Measurements from ENCODE around the gene C1QTNF4. TPM values are rescaled to one million over a fixed set of nuclear protein-coding genes. Genes with fewer than 3 reads are reported as not detected.
"Not testable (repeated sequence)": the region's sequence is repeated elsewhere in the genome, so short reads cannot be mapped to it uniquely, and the experiment has no call there.

The C1QTNF4 gene
- total RNA-seq, 1 donor from 2014 or later, result 0.24 TPM

DNA sequence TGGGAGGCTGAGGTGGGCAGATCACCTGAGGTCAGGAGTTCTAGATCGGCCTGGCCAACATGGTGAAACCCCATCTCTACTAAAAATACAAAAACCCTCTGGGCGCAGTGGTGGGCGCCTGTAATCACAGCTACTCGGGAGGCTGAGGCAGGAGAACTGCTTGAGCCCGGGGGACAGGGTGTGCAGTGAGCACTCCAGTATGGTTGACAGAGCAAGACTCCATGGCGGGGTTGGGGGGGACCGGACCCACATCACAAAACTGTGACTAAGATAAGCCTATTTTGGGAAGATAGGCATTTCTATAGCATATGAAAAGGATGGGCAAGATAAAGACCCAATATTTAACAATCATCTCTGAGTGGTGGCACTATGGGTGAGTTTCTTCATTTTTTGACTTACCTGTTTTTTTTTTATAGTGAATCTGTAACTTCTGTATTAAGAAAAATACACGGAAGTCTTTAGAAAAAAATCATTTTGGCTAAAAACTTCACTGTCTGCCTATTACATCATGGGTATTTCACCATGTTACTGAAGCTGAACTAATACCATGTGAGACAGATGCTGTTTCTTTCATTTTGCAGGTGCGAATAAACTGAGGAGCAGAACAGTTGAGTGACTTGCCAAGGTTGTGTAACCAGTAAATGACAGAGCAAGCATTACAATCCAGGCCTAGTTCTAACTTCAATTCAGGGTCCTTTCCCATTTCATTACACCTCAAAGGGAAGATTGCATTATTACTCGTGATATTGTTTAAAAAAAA, 43.7 kb downstream of the C1QTNF4 start:
- intact Hi-C loops (cut with DNase I), result loop anchor here (5.0 to 10.0 kb wide), 3 partner anchors 33 to 176 kb away; partner anchors contain the start of gene SPI1
- no peak for DNase-seq (ENCODE audit: missing footprints)
- ATAC-seq, result no peak

DNA sequence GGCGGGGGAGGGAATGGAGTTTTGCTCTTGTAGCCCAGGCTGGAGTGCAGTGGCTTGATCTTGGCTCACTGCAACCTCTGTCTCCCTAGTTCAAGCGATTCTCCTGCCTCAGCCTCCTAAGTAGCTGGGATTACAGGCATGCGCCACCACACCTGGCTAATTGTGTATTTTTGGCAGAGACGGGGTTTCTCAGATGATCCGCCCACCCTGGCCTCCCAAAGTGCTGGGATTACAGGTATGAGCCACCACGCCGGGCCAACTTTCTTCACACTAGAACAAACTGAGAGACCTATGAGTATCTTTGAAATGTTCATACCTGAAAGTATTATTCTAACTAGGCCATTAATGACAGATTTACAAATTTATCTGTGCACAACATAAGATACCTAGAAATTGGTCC, 47.9 kb downstream of the C1QTNF4 start:
- ATAC-seq; intact Hi-C loops (cut with DNase I); DNase-seq (ENCODE audit: missing footprints): not testable (repeated sequence)

DNA sequence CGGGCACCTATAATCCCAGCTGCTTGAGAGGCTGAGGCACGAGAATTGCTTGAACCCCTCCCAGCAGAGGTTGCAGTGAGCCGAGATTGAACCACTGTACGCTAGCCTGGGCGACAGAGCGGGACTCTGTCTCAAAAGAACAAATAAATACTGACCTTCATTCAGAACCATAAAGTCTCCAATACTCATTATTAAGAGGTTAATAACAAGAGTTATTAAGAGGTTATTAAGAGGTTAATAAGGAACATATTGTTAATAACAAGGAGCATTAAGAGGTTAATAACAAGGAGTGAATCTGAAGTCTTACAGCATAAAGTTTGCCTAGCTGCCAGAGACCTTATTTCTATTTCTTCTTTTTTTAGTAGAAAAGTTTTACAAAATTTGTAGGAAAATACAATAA, 48.9 kb downstream of the C1QTNF4 start:
- no peak for DNase-seq (ENCODE audit: missing footprints)
- ATAC-seq, result no peak
- intact Hi-C loops (cut with DNase I), result no loop called here

DNA sequence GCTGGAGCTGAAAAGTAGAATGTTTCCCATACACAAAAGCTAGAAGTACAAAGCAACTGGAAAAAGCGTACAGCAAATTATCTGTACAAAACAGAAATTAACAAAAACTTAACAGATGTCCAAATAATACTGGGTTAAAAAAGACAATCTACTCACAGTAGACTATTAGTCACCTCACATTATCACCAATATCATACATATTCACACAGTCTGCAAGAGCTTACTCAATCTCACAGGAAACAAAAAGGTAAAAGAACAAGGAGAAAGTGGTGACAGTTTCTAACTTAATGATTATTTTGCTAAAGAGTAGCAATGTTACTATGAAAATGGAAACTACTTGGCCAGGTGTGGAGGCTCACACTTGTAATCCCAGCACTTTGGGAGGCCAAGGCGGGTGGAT, 53.1 kb downstream of the C1QTNF4 start:
- no peak for ATAC-seq
- no peak for DNase-seq (ENCODE audit: missing footprints)
- intact Hi-C loops (cut with DNase I), result no loop called here

DNA sequence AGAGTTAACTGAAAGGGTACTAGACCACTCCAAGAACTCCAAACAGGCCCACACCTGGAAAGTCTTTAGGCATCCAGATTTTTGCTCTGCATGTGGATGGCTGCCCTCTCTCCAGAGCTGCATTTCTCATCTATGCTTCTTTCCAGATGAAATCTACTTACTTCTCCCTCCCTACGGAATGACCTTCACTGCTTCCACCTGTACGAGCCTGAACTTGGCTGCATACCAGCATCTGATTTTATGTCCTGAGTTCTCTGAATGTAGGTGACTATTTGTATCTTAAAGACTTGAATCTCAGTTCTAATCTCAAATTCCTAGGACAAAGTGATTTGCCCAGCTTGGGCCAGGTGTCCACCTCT, 54.6 kb downstream of the C1QTNF4 start:
- no peak for ATAC-seq
- intact Hi-C loops (cut with DNase I), result no loop called here
- no peak for DNase-seq (ENCODE audit: missing footprints)

Other genes starting within 250 kb of the C1QTNF4 start
- gene MYBPC3, start 241.7 kb downstream of the C1QTNF4 start, total RNA-seq, result 2,397 TPM
- 14.6 TPM for gene SPI1, start 215.9 kb downstream of the C1QTNF4 start, total RNA-seq
- gene SLC39A13, start 185.8 kb downstream of the C1QTNF4 start, total RNA-seq, result 35.0 TPM
- 160 TPM for gene PSMC3, start 168.0 kb downstream of the C1QTNF4 start, total RNA-seq
- gene RAPSN, start 145.3 kb downstream of the C1QTNF4 start, total RNA-seq, result 7.0 TPM
- 96.2 TPM for gene CELF1, start 41.3 kb downstream of the C1QTNF4 start, total RNA-seq
- 22.5 TPM for gene PTPMT1, start 28.8 kb downstream of the C1QTNF4 start, total RNA-seq
- gene KBTBD4, start 15.4 kb downstream of the C1QTNF4 start, total RNA-seq, result 13.1 TPM
- gene NDUFS3, start 15.3 kb downstream of the C1QTNF4 start, total RNA-seq, result 342 TPM
- 0.22 TPM for gene FAM180B, start 7.7 kb downstream of the C1QTNF4 start, total RNA-seq
- gene MTCH2, start 48.1 kb upstream of the C1QTNF4 start, total RNA-seq, result 103 TPM
- 0.14 TPM for gene AGBL2, start 121.0 kb upstream of the C1QTNF4 start, total RNA-seq
- gene FNBP4, start 172.9 kb upstream of the C1QTNF4 start, total RNA-seq, result 36.5 TPM